ENCODE data around the gene HELQ.

DNA sequence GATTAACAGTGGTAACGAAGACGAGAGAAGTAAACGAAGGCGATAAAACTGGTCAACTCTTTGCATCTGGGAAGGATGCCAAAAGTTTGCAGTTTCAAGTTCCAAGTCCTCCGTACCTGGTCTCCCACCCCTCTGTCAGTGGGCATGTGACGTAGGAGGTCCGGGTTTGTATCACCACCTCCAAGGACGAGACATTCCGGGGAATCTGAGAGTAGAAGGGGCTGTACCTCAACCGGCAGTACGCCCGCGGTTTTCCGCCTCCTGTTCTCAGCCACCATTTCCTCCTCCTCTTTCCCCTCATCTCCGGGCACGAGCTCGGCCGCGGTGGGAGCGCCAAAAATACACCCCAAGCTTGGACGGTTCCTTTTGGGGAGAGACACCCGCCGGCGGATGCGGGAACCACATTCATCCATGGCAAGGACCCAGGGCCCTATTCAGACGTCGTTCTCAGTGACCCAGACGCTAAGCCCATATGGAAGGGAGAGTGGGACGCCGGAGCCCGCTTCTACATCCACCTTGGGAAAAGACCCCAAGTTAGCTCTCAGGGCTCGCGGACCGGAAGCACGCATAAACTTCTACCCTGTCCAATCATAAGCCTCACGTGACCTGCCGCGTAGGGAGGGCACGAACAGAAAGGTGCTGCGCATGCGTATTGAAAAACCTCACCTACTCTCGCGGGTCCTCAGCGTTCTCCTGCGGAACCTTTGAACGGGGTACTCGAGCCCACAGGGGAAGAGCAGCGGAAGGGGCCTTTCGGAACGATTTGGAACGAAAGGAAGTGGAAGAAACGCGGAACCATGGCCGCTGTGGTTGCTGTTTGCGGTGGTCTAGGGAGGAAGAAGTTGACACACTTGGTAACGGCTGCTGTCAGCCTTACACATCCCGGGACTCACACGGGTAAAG lies at the start of gene HELQ, which contains the start of gene MRPS18C:
- TF ChIP-seq POLR2AphosphoS5 (IDR thresholded peaks at IDR 0.05; ENCODE audit: borderline replicate concordance, low read depth, low read length) (peak; percentile 94), EZH2 (IDR thresholded peaks at IDR 0.05) (no peak), FOXP2 (optimal IDR thresholded peaks at IDR 0.05; ENCODE audit: control extremely low read depth, extremely low read length, insufficient read depth) (peak; percentile 54)

Data from SK-N-MC (cell line).